ENCODE results near the gene TMEM9. TPM values are rescaled to one million over a fixed set of nuclear protein-coding genes. Genes with fewer than 3 reads are reported as not detected.

Gene TMEM9
- total RNA-seq, 1 donor from 2014 or later, result 109 TPM

- Histone ChIP-seq H3K36me3 (no peaks in the 10 kb centered on the region), H3K4me2 (no peak overlapping the region), H3K9ac (no peak overlapping the region), H3F3A (ENCODE audit: low read depth) (no peaks in the 10 kb centered on the region), H4K20me1 (ENCODE audit: low read depth) (no peaks in the 10 kb centered on the region), H3K9me3 (ENCODE audit: low read depth) (no peaks in the 10 kb centered on the region), H3K4me3 (no peak overlapping the region), H3K27ac (no peak overlapping the region), H3K27me3 (no peaks in the 10 kb centered on the region), H3K79me2 (ENCODE audit: low read depth) (no peaks in the 10 kb centered on the region), H2AFZ (replicated peaks) (no peak overlapping the region), H3K4me1 (peaks cover 28% of the 10 kb centered on the region)
- Mint-ChIP-seq H3K4me3 (no peak overlapping the region), H3K36me3 (peaks cover 4% of the 10 kb centered on the region), H3K4me1 (peaks cover 61% of the 10 kb centered on the region), H3K27ac (peak overlapping the region; percentile 70), H3K27me3 (ENCODE audit: insufficient read depth, low read depth) (peaks cover 2% of the 10 kb centered on the region), H3K9me3 (peaks cover 2% of the 10 kb centered on the region)
- TF ChIP-seq EZH2 (IDR thresholded peaks at IDR 0.05) (no peak), CTCF (IDR thresholded peaks at IDR 0.05) (no peak), EZH2phosphoT487 (IDR thresholded peaks at IDR 0.05) (no peak)
- no peak for DNase-seq (ENCODE audit: low spot score)
Measured at GRCh38 chr1:201100169-201100930, 53.9 kb downstream of the TMEM9 start.

- Mint-ChIP-seq H3K27me3 (ENCODE audit: insufficient read depth, low read depth) (peaks cover 4% of the 10 kb centered on the region), H3K27ac (peak overlapping the region; percentile 70)
Measured at GRCh38 chr1:201098992-201099677, 55.1 kb downstream of the TMEM9 start.

GRCh38 chr1:201096977-201097856, 57.1 kb downstream of the TMEM9 start:
- Histone ChIP-seq H3F3A (ENCODE audit: low read depth) (no peaks in the 10 kb centered on the region), H3K79me2 (ENCODE audit: low read depth) (no peaks in the 10 kb centered on the region), H3K27ac (no peak overlapping the region), H3K27me3 (no peaks in the 10 kb centered on the region), H3K9ac (no peak overlapping the region), H3K4me3 (no peak overlapping the region), H3K9me3 (ENCODE audit: low read depth) (no peaks in the 10 kb centered on the region), H3K4me2 (no peak overlapping the region), H2AFZ (replicated peaks) (no peak overlapping the region), H3K36me3 (no peaks in the 10 kb centered on the region), H4K20me1 (ENCODE audit: low read depth) (no peaks in the 10 kb centered on the region), H3K4me1 (peaks cover 20% of the 10 kb centered on the region)
- H3K9me3 Mint-ChIP-seq, result no peaks in the 10 kb centered on the region
- no peaks in the 10 kb centered on the region for H3K36me3 Mint-ChIP-seq
- TF ChIP-seq EZH2phosphoT487 (IDR thresholded peaks at IDR 0.05), result no peak
- no peak for TF ChIP-seq EZH2 (IDR thresholded peaks at IDR 0.05)
- TF ChIP-seq CTCF (IDR thresholded peaks at IDR 0.05), result no peak
- peaks cover 4% of the 10 kb centered on the region for H3K27me3 Mint-ChIP-seq (ENCODE audit: insufficient read depth, low read depth)
- no peak overlapping the region for H3K4me3 Mint-ChIP-seq
- peaks cover 75% of the 10 kb centered on the region for H3K4me1 Mint-ChIP-seq
- H3K27ac Mint-ChIP-seq, result peak overlapping the region; percentile 12
- no peak for DNase-seq (ENCODE audit: low spot score)

More at GRCh38 chr1:201098992-201099677, 55.1 kb downstream of the TMEM9 start:
- Mint-ChIP-seq H3K4me1 (peaks cover 67% of the 10 kb centered on the region), H3K9me3 (peaks cover 2% of the 10 kb centered on the region), H3K36me3 (peaks cover 4% of the 10 kb centered on the region), H3K4me3 (no peak overlapping the region)
- no peak for DNase-seq (ENCODE audit: low spot score)
- no peaks in the 10 kb centered on the region for H3K36me3 ChIP-seq
- H3K4me2 ChIP-seq, result no peak overlapping the region
- no peaks in the 10 kb centered on the region for H3K79me2 ChIP-seq (ENCODE audit: low read depth)
- no peaks in the 10 kb centered on the region for H3K9me3 ChIP-seq (ENCODE audit: low read depth)
- no peak overlapping the region for H3K4me3 ChIP-seq
- no peak overlapping the region for H2AFZ ChIP-seq (replicated peaks)
- no peaks in the 10 kb centered on the region for H4K20me1 ChIP-seq (ENCODE audit: low read depth)
- H3K9ac ChIP-seq, result no peak overlapping the region
- H3K4me1 ChIP-seq, result peaks cover 23% of the 10 kb centered on the region
- H3K27me3 ChIP-seq, result no peaks in the 10 kb centered on the region
- TF ChIP-seq CTCF (IDR thresholded peaks at IDR 0.05), result no peak
- H3K27ac ChIP-seq, result no peak overlapping the region
- no peaks in the 10 kb centered on the region for H3F3A ChIP-seq (ENCODE audit: low read depth)

Data from neural progenitor cell (in vitro differentiated cells).